ENCODE results near the gene TMEM129. TPM values are rescaled to one million over a fixed set of nuclear protein-coding genes. Genes with fewer than 3 reads are reported as not detected.

The TMEM129 gene
- total and polyA plus RNA-seq, 10 of the 15 experiments (the other 5 are each of a cell fraction or from before 2014, with no cell fraction given) = 0.19 to 24.9 (median 13.2) TPM

DNA sequence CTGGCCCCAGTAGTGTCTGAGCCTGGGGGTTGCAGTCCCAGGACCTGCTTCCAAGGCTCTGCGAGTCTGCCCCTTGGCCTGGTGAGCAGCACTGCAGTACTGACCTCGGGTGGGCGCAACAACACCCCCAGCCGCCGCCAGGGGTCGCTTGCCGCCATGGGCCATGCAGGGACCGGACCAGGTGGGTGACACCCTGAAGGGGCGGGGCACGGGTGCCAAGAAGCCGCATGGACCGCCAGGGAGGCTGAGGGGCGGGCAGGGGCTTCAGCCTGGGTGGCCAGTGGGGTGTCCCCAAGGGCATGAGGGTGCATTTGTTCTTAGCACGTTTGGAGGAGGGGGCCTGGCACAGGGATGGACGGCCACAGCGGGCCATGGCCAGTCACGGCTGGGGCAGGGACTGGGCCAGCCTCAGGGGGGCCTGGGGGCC, 25.2 kb upstream of the TMEM129 start (continued):
- TF ChIP-seq, protein P1, sequence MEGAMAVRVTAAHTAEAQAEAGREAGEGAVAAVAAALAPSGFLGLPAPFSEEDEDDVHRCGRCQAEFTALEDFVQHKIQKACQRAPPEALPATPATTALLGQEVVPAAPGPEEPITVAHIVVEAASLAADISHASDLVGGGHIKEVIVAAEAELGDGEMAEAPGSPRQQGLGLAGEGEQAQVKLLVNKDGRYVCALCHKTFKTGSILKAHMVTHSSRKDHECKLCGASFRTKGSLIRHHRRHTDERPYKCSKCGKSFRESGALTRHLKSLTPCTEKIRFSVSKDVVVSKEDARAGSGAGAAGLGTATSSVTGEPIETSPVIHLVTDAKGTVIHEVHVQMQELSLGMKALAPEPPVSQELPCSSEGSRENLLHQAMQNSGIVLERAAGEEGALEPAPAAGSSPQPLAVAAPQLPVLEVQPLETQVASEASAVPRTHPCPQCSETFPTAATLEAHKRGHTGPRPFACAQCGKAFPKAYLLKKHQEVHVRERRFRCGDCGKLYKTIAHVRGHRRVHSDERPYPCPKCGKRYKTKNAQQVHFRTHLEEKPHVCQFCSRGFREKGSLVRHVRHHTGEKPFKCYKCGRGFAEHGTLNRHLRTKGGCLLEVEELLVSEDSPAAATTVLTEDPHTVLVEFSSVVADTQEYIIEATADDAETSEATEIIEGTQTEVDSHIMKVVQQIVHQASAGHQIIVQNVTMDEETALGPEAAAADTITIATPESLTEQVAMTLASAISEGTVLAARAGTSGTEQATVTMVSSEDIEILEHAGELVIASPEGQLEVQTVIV (IDR thresholded peaks at IDR 0.05; ENCODE audit: borderline replicate concordance, partially characterized antibody) = no peak
- TF ChIP-seq YY1 (IDR thresholded peaks at IDR 0.05; ENCODE audit: low read depth, low read length) (peak; percentile 82), SMC3 (IDR thresholded peaks at IDR 0.05; ENCODE audit: borderline replicate concordance, low read length) (peak; percentile 61; the same call in 1 of the 2 replicates), KLF5 (IDR thresholded peaks at IDR 0.05; ENCODE audit: partially characterized antibody) (no peak), POU2F2 (IDR thresholded peaks at IDR 0.05; ENCODE audit: borderline replicate concordance, low read depth, low read length) (peak; percentile 16; the same call in 1 of the 3 replicates), NFYA (IDR thresholded peaks at IDR 0.05; ENCODE audit: borderline replicate concordance, low read depth, low read length) (no peak), RB1 (IDR thresholded peaks at IDR 0.05; ENCODE audit: borderline replicate concordance) (peak; percentile 34; the same call in 1 of the 2 replicates), SIX5 (IDR thresholded peaks at IDR 0.05; ENCODE audit: low read depth, low read length, severe bottlenecking) (no peak), RAD51 (IDR thresholded peaks at IDR 0.05) (no peak), CHD2 (IDR thresholded peaks at IDR 0.05; ENCODE audit: borderline replicate concordance, low read depth, low read length) (no peak), NRF1 (conservative IDR thresholded peaks at IDR 0.05; ENCODE audit: low read depth, low read length) (no peak)
- TF ChIP-seq, protein P2, sequence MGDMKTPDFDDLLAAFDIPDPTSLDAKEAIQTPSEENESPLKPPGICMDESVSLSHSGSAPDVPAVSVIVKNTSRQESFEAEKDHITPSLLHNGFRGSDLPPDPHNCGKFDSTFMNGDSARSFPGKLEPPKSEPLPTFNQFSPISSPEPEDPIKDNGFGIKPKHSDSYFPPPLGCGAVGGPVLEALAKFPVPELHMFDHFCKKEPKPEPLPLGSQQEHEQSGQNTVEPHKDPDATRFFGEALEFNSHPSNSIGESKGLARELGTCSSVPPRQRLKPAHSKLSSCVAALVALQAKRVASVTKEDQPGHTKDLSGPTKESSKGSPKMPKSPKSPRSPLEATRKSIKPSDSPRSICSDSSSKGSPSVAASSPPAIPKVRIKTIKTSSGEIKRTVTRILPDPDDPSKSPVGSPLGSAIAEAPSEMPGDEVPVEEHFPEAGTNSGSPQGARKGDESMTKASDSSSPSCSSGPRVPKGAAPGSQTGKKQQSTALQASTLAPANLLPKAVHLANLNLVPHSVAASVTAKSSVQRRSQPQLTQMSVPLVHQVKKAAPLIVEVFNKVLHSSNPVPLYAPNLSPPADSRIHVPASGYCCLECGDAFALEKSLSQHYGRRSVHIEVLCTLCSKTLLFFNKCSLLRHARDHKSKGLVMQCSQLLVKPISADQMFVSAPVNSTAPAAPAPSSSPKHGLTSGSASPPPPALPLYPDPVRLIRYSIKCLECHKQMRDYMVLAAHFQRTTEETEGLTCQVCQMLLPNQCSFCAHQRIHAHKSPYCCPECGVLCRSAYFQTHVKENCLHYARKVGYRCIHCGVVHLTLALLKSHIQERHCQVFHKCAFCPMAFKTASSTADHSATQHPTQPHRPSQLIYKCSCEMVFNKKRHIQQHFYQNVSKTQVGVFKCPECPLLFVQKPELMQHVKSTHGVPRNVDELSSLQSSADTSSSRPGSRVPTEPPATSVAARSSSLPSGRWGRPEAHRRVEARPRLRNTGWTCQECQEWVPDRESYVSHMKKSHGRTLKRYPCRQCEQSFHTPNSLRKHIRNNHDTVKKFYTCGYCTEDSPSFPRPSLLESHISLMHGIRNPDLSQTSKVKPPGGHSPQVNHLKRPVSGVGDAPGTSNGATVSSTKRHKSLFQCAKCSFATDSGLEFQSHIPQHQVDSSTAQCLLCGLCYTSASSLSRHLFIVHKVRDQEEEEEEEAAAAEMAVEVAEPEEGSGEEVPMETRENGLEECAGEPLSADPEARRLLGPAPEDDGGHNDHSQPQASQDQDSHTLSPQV (IDR thresholded peaks at IDR 0.05) = no peak
- TF ChIP-seq, protein P3, sequence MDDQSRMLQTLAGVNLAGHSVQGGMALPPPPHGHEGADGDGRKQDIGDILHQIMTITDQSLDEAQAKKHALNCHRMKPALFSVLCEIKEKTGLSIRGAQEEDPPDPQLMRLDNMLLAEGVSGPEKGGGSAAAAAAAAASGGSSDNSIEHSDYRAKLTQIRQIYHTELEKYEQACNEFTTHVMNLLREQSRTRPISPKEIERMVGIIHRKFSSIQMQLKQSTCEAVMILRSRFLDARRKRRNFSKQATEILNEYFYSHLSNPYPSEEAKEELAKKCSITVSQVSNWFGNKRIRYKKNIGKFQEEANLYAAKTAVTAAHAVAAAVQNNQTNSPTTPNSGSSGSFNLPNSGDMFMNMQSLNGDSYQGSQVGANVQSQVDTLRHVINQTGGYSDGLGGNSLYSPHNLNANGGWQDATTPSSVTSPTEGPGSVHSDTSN (IDR thresholded peaks at IDR 0.05; ENCODE audit: insufficient replicate concordance, low read depth, low read length) = no peak
- TF ChIP-seq, protein P4, sequence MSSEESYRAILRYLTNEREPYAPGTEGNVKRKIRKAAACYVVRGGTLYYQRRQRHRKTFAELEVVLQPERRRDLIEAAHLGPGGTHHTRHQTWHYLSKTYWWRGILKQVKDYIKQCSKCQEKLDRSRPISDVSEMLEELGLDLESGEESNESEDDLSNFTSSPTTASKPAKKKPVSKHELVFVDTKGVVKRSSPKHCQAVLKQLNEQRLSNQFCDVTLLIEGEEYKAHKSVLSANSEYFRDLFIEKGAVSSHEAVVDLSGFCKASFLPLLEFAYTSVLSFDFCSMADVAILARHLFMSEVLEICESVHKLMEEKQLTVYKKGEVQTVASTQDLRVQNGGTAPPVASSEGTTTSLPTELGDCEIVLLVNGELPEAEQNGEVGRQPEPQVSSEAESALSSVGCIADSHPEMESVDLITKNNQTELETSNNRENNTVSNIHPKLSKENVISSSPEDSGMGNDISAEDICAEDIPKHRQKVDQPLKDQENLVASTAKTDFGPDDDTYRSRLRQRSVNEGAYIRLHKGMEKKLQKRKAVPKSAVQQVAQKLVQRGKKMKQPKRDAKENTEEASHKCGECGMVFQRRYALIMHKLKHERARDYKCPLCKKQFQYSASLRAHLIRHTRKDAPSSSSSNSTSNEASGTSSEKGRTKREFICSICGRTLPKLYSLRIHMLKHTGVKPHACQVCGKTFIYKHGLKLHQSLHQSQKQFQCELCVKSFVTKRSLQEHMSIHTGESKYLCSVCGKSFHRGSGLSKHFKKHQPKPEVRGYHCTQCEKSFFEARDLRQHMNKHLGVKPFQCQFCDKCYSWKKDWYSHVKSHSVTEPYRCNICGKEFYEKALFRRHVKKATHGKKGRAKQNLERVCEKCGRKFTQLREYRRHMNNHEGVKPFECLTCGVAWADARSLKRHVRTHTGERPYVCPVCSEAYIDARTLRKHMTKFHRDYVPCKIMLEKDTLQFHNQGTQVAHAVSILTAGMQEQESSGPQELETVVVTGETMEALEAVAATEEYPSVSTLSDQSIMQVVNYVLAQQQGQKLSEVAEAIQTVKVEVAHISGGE (CRISPR knock-in tag; IDR thresholded peaks at IDR 0.05) = no peak

Measured in GM12878 (cell line).